Chondrocyte (in vitro differentiated cells): ENCODE results near the gene DENND2A. TPM values are rescaled to one million over a fixed set of nuclear protein-coding genes. Genes with fewer than 3 reads are reported as not detected.

ENCODE experiments used
- DNase-seq: peaks from one replicate; pipeline ENCODE4 v3.0.0; 2021; ENCODE audit warnings: mixed read lengths, low spot score
- H3K27ac Mint-ChIP-seq: one replicate; pipeline ENCODE4 v1.8.0; 2021; ENCODE audit warnings: mild to moderate bottlenecking, moderate library complexity, mixed read lengths; ENCODE audit not compliant: unreplicated experiment
- H3K27me3 Mint-ChIP-seq: 2 replicates; pipeline ENCODE4 v1.8.0; 2021; ENCODE audit warnings: low read depth, mixed read lengths
- H3K36me3 Mint-ChIP-seq: 2 replicates; pipeline ENCODE4 v1.8.0; 2021; ENCODE audit warnings: low read depth, mixed read lengths
- H3K4me1 Mint-ChIP-seq: 2 replicates; pipeline ENCODE4 v1.8.0; 2021; ENCODE audit warnings: low read depth, mild to moderate bottlenecking, mixed read lengths
- H3K4me3 Mint-ChIP-seq: one replicate; pipeline ENCODE4 v1.8.0; 2021; ENCODE audit warnings: mild to moderate bottlenecking, moderate library complexity, mixed read lengths; ENCODE audit not compliant: unreplicated experiment
- H3K9me3 Mint-ChIP-seq: 2 replicates; pipeline ENCODE4 v1.8.0; 2021; ENCODE audit warnings: low read depth, mixed read lengths
- CTCF ChIP-seq: fragments of 200-600 bp; sonication (generic); IDR thresholded peaks from 2 replicates; pipeline ENCODE4 v1.5.0; 2021; ENCODE audit warnings: antibody characterized with exemption, mild to moderate bottlenecking, moderate library complexity
- total RNA-seq: library from RNA; stranded (reverse); gene quantifications from 3 replicates; pipeline ENCODE4 v1.2.1, GENCODE V29; 2021

DENND2A gene
- total RNA-seq, 1 donor from 2014 or later: 16.0 TPM

GRCh38 chr7:140639366-140640053 is 1.1 kb downstream of the DENND2A start:
- Mint-ChIP-seq H3K27ac (peak overlapping the region; percentile 79), H3K27me3 (no peaks in the 10 kb centered on the region), H3K4me3 (peak overlapping the region; percentile 97), H3K4me1 (peaks cover 36% of the 10 kb centered on the region), H3K9me3 (no peaks in the 10 kb centered on the region), H3K36me3 (no peaks in the 10 kb centered on the region)
- peak; percentile 51 for DNase-seq
- TF ChIP-seq CTCF: no peak

- no peaks in the 10 kb centered on the region for H3K9me3 Mint-ChIP-seq
- no peaks in the 10 kb centered on the region for H3K27me3 Mint-ChIP-seq
- H3K27ac Mint-ChIP-seq: no peak overlapping the region
- TF ChIP-seq CTCF: peak; percentile 53
- peak; percentile 51 for DNase-seq
- peak overlapping the region; percentile 26 for H3K4me3 Mint-ChIP-seq
- no peaks in the 10 kb centered on the region for H3K36me3 Mint-ChIP-seq
- peaks cover 36% of the 10 kb centered on the region for H3K4me1 Mint-ChIP-seq
Measured at GRCh38 chr7:140638173-140638791, 2.3 kb downstream of the DENND2A start.

GRCh38 chr7:140637400-140637799 is 3.2 kb downstream of the DENND2A start:
- Mint-ChIP-seq H3K27me3 (no peaks in the 10 kb centered on the region), H3K36me3 (no peaks in the 10 kb centered on the region), H3K9me3 (no peaks in the 10 kb centered on the region), H3K4me3 (no peak overlapping the region), H3K4me1 (peaks cover 36% of the 10 kb centered on the region), H3K27ac (no peak overlapping the region)
- DNase-seq: no peak
- no peak for TF ChIP-seq CTCF

- Mint-ChIP-seq H3K4me3 (no peak overlapping the region), H3K27me3 (no peaks in the 10 kb centered on the region), H3K27ac (no peak overlapping the region), H3K36me3 (no peaks in the 10 kb centered on the region), H3K4me1 (peaks cover 26% of the 10 kb centered on the region), H3K9me3 (no peaks in the 10 kb centered on the region)
- TF ChIP-seq CTCF: no peak
- DNase-seq: no peak
Measured at GRCh38 chr7:140635816-140636215, 4.8 kb downstream of the DENND2A start.

GRCh38 chr7:140635345-140635744 is 5.3 kb downstream of the DENND2A start:
- DNase-seq: no peak
- Mint-ChIP-seq H3K9me3 (no peaks in the 10 kb centered on the region), H3K4me3 (no peak overlapping the region), H3K27me3 (no peaks in the 10 kb centered on the region), H3K4me1 (peaks cover 26% of the 10 kb centered on the region), H3K36me3 (no peaks in the 10 kb centered on the region), H3K27ac (no peak overlapping the region)
- no peak for TF ChIP-seq CTCF
